ENCODE results near the gene FAM187B.

DNA sequence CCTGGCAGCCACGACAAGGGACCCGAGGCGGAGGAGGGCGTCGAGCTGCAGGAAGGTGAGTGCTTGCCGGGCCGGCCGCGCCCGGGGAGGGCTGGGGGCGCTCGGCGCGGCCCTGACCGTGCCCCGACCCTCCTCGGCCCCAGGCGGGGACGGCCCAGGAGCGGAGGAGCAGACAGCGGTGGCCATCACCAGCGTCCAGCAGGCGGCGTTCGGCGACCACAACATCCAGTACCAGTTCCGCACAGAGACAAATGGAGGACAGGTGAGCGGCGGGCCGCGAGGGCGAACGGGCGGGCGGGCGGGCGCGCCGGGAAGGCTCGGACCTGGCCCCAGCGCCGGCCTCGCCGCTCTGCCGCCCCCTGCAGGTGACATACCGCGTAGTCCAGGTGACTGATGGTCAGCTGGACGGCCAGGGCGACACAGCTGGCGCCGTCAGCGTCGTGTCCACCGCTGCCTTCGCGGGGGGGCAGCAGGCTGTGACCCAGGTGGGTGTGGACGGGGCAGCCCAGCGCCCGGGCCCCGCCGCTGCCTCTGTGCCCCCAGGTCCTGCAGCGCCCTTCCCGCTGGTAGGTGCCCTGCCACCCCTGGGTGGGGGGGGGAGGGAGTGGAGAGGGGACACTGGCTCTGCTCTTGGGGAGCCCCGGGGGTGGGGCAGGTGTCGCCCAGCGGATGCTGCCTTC, 41.0 kb upstream of the FAM187B start:
- no peak for TF ChIP-seq ZNF776 (tag by site-specific recombination; IDR thresholded peaks at IDR 0.05; ENCODE audit: borderline replicate concordance)
- TF ChIP-seq KLF9 (tag by site-specific recombination; IDR thresholded peaks at IDR 0.05; ENCODE audit: low read depth), result peak; percentile 67
- TF ChIP-seq ZFP37 (tag by site-specific recombination; IDR thresholded peaks at IDR 0.05), result 0 out of 2 replicates have a peak, but pooled peaks have one; percentile 45
- TF ChIP-seq, protein P1, sequence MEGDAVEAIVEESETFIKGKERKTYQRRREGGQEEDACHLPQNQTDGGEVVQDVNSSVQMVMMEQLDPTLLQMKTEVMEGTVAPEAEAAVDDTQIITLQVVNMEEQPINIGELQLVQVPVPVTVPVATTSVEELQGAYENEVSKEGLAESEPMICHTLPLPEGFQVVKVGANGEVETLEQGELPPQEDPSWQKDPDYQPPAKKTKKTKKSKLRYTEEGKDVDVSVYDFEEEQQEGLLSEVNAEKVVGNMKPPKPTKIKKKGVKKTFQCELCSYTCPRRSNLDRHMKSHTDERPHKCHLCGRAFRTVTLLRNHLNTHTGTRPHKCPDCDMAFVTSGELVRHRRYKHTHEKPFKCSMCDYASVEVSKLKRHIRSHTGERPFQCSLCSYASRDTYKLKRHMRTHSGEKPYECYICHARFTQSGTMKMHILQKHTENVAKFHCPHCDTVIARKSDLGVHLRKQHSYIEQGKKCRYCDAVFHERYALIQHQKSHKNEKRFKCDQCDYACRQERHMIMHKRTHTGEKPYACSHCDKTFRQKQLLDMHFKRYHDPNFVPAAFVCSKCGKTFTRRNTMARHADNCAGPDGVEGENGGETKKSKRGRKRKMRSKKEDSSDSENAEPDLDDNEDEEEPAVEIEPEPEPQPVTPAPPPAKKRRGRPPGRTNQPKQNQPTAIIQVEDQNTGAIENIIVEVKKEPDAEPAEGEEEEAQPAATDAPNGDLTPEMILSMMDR (tag by site-specific recombination; IDR thresholded peaks at IDR 0.05), result peak; percentile 96
- no peak for TF ChIP-seq ZNF114 (tag by site-specific recombination; IDR thresholded peaks at IDR 0.05)
- no peak for TF ChIP-seq ZNF626 (tag by site-specific recombination; IDR thresholded peaks at IDR 0.05)
- no peak; the same call in 1 of the 2 replicates for TF ChIP-seq ZBTB17 (tag by site-specific recombination; IDR thresholded peaks at IDR 0.05)
- TF ChIP-seq, protein P2, sequence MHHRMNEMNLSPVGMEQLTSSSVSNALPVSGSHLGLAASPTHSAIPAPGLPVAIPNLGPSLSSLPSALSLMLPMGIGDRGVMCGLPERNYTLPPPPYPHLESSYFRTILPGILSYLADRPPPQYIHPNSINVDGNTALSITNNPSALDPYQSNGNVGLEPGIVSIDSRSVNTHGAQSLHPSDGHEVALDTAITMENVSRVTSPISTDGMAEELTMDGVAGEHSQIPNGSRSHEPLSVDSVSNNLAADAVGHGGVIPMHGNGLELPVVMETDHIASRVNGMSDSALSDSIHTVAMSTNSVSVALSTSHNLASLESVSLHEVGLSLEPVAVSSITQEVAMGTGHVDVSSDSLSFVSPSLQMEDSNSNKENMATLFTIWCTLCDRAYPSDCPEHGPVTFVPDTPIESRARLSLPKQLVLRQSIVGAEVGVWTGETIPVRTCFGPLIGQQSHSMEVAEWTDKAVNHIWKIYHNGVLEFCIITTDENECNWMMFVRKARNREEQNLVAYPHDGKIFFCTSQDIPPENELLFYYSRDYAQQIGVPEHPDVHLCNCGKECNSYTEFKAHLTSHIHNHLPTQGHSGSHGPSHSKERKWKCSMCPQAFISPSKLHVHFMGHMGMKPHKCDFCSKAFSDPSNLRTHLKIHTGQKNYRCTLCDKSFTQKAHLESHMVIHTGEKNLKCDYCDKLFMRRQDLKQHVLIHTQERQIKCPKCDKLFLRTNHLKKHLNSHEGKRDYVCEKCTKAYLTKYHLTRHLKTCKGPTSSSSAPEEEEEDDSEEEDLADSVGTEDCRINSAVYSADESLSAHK (tag by site-specific recombination; IDR thresholded peaks at IDR 0.05), result no peak
- peak; percentile 93 for TF ChIP-seq ZBTB8A (tag by site-specific recombination; IDR thresholded peaks at IDR 0.05)
- peak; percentile 79 for TF ChIP-seq YY1 (tag by site-specific recombination; IDR thresholded peaks at IDR 0.05)
